SK-N-SH treated with all-trans-retinoic acid at 6 μM for 48 hours (cell line): ENCODE results near the gene RGS2.

Experiments
- ATAC-seq: fragments of 200-7000 bp; cut with Tn5 transposase; 3 replicates; pipeline ENCODE4 v1.9.1; 2020; ENCODE audit warnings: mild to moderate bottlenecking, moderate library complexity
- ARNTL ChIP-seq: fragments of 450-650 bp; formaldehyde crosslinking; IDR thresholded peaks from 2 replicates; pipeline ENCODE4 v1.5.0; 2020; ENCODE audit warnings: low read depth, mild to moderate bottlenecking, moderate library complexity, borderline replicate concordance
- BACH2 ChIP-seq: fragments of 250-450 bp; sonication (Bioruptor Pico); IDR thresholded peaks from 2 replicates; pipeline ENCODE4 v1.9.0; 2021; ENCODE audit warnings: mild to moderate bottlenecking, borderline replicate concordance
- CSDC2 ChIP-seq: fragments of 250-450 bp; sonication (Bioruptor Pico); IDR thresholded peaks from 2 replicates; pipeline ENCODE4 v1.5.0; 2020; ENCODE audit warnings: mild to moderate bottlenecking, moderate library complexity
- ESRRG ChIP-seq: fragments of 250-450 bp; sonication (Bioruptor Pico); IDR thresholded peaks from 2 replicates; pipeline ENCODE4 v1.6.1; 2021; ENCODE audit warnings: mild to moderate bottlenecking
- GLIS3 ChIP-seq: fragments of 250-450 bp; sonication (Bioruptor Pico); IDR thresholded peaks from 2 replicates; pipeline ENCODE4 v1.5.0; 2020; ENCODE audit warnings: mild to moderate bottlenecking, moderate library complexity
- ISL1 ChIP-seq: fragments of 250-450 bp; sonication (Bioruptor Pico); IDR thresholded peaks from 2 replicates; pipeline ENCODE4 v2.1.2; 2022; ENCODE audit warnings: mild to moderate bottlenecking, moderate library complexity
- OSR1 ChIP-seq: fragments of 250-450 bp; sonication (Bioruptor Pico); IDR thresholded peaks from 2 replicates; pipeline ENCODE4 v1.8.0; 2022; ENCODE audit warnings: moderate library complexity, mild to moderate bottlenecking, inconsistent platforms
- PATZ1 ChIP-seq: fragments of 250-450 bp; sonication (Bioruptor Pico); IDR thresholded peaks from 2 replicates; pipeline ENCODE4 v1.8.0; 2020; ENCODE audit warnings: mild to moderate bottlenecking, moderate library complexity, borderline replicate concordance
- POU6F1 ChIP-seq: fragments of 250-450 bp; sonication (Bioruptor Pico); IDR thresholded peaks from 2 replicates; pipeline ENCODE4 v1.8.0; 2021; ENCODE audit warnings: low read depth, mild to moderate bottlenecking, moderate library complexity, borderline replicate concordance
- PPARA ChIP-seq: fragments of 250-450 bp; sonication (Bioruptor Pico); IDR thresholded peaks from 2 replicates; pipeline ENCODE4 v1.5.0; 2020; ENCODE audit warnings: mild to moderate bottlenecking, borderline replicate concordance
- RARB ChIP-seq: fragments of 250-450 bp; sonication (Bioruptor Pico); IDR thresholded peaks from 2 replicates; pipeline ENCODE4 v1.8.0; 2021; ENCODE audit warnings: mild to moderate bottlenecking, moderate library complexity
- SNAI2 ChIP-seq: fragments of 250-450 bp; sonication (Bioruptor Pico); IDR thresholded peaks from 2 replicates; pipeline ENCODE4 v1.5.0; 2020; ENCODE audit warnings: mild to moderate bottlenecking, moderate library complexity
- TCF4 ChIP-seq: fragments of 250-450 bp; sonication (Bioruptor Pico); IDR thresholded peaks from 2 replicates; pipeline ENCODE4 v1.8.0; 2021; ENCODE audit warnings: mild to moderate bottlenecking, moderate library complexity, borderline replicate concordance
- TOX ChIP-seq: fragments of 250-450 bp; sonication (Bioruptor Pico); IDR thresholded peaks from 2 replicates; pipeline ENCODE4 v1.8.0; 2021; ENCODE audit warnings: mild to moderate bottlenecking, moderate library complexity, borderline replicate concordance
- TSHZ2 ChIP-seq: fragments of 250-450 bp; sonication (Bioruptor Pico); IDR thresholded peaks from 2 replicates; pipeline ENCODE4 v1.5.0; 2020; ENCODE audit warnings: mild to moderate bottlenecking, moderate library complexity
- ZC3H10 ChIP-seq: fragments of 250-450 bp; sonication (Bioruptor Pico); IDR thresholded peaks from 2 replicates; pipeline ENCODE4 v1.5.1; 2021; ENCODE audit warnings: mild to moderate bottlenecking, moderate library complexity
- ZFP3 ChIP-seq: fragments of 250-450 bp; sonication (Bioruptor Pico); IDR thresholded peaks from 2 replicates; pipeline ENCODE4 v1.5.0; 2020; ENCODE audit warnings: mild to moderate bottlenecking, moderate library complexity
- ZFP30 ChIP-seq: fragments of 450-650 bp; formaldehyde crosslinking; IDR thresholded peaks from 2 replicates; pipeline ENCODE4 v1.5.0; 2022; ENCODE audit warnings: mild to moderate bottlenecking, moderate library complexity
- ZNF565 ChIP-seq: fragments of 450-650 bp; formaldehyde crosslinking; conservative IDR thresholded peaks from 2 replicates; pipeline ENCODE4 v1.5.0; 2020; ENCODE audit warnings: low read depth, mild to moderate bottlenecking, moderate library complexity
- ZNF70 ChIP-seq: fragments of 450-650 bp; formaldehyde crosslinking; IDR thresholded peaks from 2 replicates; pipeline ENCODE4 v1.5.0; 2020; ENCODE audit warnings: mild to moderate bottlenecking, moderate library complexity
- ZNF8 ChIP-seq: fragments of 450-650 bp; formaldehyde crosslinking; IDR thresholded peaks from 2 replicates; pipeline ENCODE4 v1.5.0; 2020; ENCODE audit warnings: mild to moderate bottlenecking, moderate library complexity
- TF ChIP-seq, protein P1 (sequence below): fragments of 250-450 bp; sonication (Bioruptor Pico); IDR thresholded peaks from 2 replicates; pipeline ENCODE4 v1.5.1; 2020; ENCODE audit warnings: low read depth, mild to moderate bottlenecking, moderate library complexity

The RGS2 gene

GRCh38 chr1:192852001-192852947 is 43.4 kb downstream of the RGS2 start:
- TF ChIP-seq TCF4 (no peak), POU6F1 (CRISPR knock-in tag) (no peak), ESRRG (no peak), ZFP3 (CRISPR knock-in tag) (no peak), OSR1 (CRISPR knock-in tag) (no peak), ISL1 (CRISPR knock-in tag) (no peak), ARNTL (CRISPR knock-in tag) (no peak), GLIS3 (CRISPR knock-in tag) (no peak), ZNF565 (CRISPR knock-in tag) (no peak), ZFP30 (CRISPR knock-in tag) (no peak), BACH2 (CRISPR knock-in tag) (no peak), ZC3H10 (no peak), CSDC2 (no peak)
- TF ChIP-seq, protein P1, sequence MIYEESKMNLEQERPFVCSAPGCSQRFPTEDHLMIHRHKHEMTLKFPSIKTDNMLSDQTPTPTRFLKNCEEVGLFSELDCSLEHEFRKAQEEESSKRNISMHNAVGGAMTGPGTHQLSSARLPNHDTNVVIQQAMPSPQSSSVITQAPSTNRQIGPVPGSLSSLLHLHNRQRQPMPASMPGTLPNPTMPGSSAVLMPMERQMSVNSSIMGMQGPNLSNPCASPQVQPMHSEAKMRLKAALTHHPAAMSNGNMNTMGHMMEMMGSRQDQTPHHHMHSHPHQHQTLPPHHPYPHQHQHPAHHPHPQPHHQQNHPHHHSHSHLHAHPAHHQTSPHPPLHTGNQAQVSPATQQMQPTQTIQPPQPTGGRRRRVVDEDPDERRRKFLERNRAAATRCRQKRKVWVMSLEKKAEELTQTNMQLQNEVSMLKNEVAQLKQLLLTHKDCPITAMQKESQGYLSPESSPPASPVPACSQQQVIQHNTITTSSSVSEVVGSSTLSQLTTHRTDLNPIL (CRISPR knock-in tag) = no peak
- ATAC-seq = no peak

- no peak for TF ChIP-seq TOX (CRISPR knock-in tag)
- TF ChIP-seq ZFP30 (CRISPR knock-in tag) = no peak
- no peak for TF ChIP-seq ZNF8
- no peak for TF ChIP-seq SNAI2 (CRISPR knock-in tag)
- TF ChIP-seq ISL1 (CRISPR knock-in tag) = no peak
- TF ChIP-seq ZC3H10 = no peak
- no peak for TF ChIP-seq ESRRG
- TF ChIP-seq CSDC2 = no peak
- TF ChIP-seq ZFP3 (CRISPR knock-in tag) = no peak
- ATAC-seq = no peak
Measured at GRCh38 chr1:192858456-192858855, 49.6 kb downstream of the RGS2 start.

- TF ChIP-seq ESRRG (no peak), ARNTL (CRISPR knock-in tag) (no peak), PATZ1 (CRISPR knock-in tag) (no peak), OSR1 (CRISPR knock-in tag) (no peak), SNAI2 (CRISPR knock-in tag) (no peak), RARB (CRISPR knock-in tag) (no peak), TSHZ2 (CRISPR knock-in tag) (no peak), ZNF565 (CRISPR knock-in tag) (no peak), ZNF70 (no peak), ZFP3 (CRISPR knock-in tag) (no peak), POU6F1 (CRISPR knock-in tag) (no peak), CSDC2 (no peak), ZFP30 (CRISPR knock-in tag) (no peak), ISL1 (CRISPR knock-in tag) (no peak), PPARA (CRISPR knock-in tag) (no peak), TCF4 (no peak), BACH2 (CRISPR knock-in tag) (no peak), ZC3H10 (no peak)
- ATAC-seq = no peak
Measured at GRCh38 chr1:192859808-192860207, 51.0 kb downstream of the RGS2 start.
